Right lobe of liver (tissue), 6 donors: Measurements from ENCODE around the gene IRX6. TPM values are rescaled to one million over a fixed set of nuclear protein-coding genes. Genes with fewer than 3 reads are reported as not detected.

Experiments
- ATAC-seq, 4 donors: fragments of 200-7000 bp; cut with Tn5 transposase; one replicate each; pipeline ENCODE4 v1.9.1; 2020; ENCODE audit warnings: mild to moderate bottlenecking in 4 of 4, moderate library complexity in 4 of 4
- DNase-seq, 3 donors: peaks; one replicate each; pipeline ENCODE4 v3.0.0-alpha.2; 2020
- H3K27ac ChIP-seq, 3 donors: fragments of 200-600 bp; one replicate each; pipeline ENCODE4 v1.8.0; 2022
- H3K27me3 ChIP-seq, 2 donors: fragments of 200-600 bp; one replicate each; pipeline ENCODE4 v1.8.0; 2022
- H3K36me3 ChIP-seq, 4 donors: fragments of 200-600 bp; sonication (generic) in 1 of 4; one replicate each; pipeline versions ENCODE4 v1.5.1 to v1.8.0; 2017 to 2022; ENCODE audit warnings: control low read depth in 1 of 4
- H3K4me1 ChIP-seq, 4 donors: fragments of 200-600 bp; sonication (generic) in 1 of 4; one replicate each; pipeline versions ENCODE4 v1.5.1 to v1.8.0; 2017 to 2022; ENCODE audit warnings: control low read depth in 1 of 4
- H3K4me3 ChIP-seq, 3 donors: fragments of 200-600 bp; one replicate each; pipeline ENCODE4 v1.8.0; 2022
- H3K9me3 ChIP-seq, 4 donors: fragments of 200-600 bp; sonication (generic) in 1 of 4; one replicate each; pipeline versions ENCODE4 v1.5.1 to v1.8.0; 2017 to 2022; ENCODE audit warnings: control low read depth in 1 of 4
- CTCF ChIP-seq, 4 donors: fragments of 200-600 bp in 3 of 4; fragments of 450-650 bp in 1 of 4; IDR thresholded peaks; one replicate each; pipeline versions ENCODE4 v1.5.1 to v1.8.0; 2016 to 2022; ENCODE audit warnings: antibody characterized with exemption in 4 of 4, mild to moderate bottlenecking in 2 of 4
- POLR2A ChIP-seq: fragments of 450-650 bp; IDR thresholded peaks from one replicate; pipeline ENCODE4 v1.6.1; 2017; ENCODE audit warnings: antibody characterized with exemption, mild to moderate bottlenecking
- WGBS: methylation state at CpG from one replicate; pipeline ENCODE4 v1.1.6; 2018; ENCODE audit warnings: low coverage, low lambda C conversion rate; ENCODE audit not compliant: insufficient coverage; ENCODE audit errors: missing lambda C conversion rate; 5-methylcytosine and 5-hydroxymethylcytosine counted together
- intact Hi-C, 2 donors: fragments of 100-400 bp; cut with DNase I; formaldehyde crosslinking; loops; one replicate each; pipeline versions ENCODE4 v1.11.2 to v1.14.1; 2022
- total RNA-seq, 6 experiments: library from RNA; depleted of rRNA in 2 of 6; stranded (reverse); fragments of >200 nt in 2 of 6; fragmentation: NEBNext Ultra II Directional in 3 of 6; extraction: Animal tissue kit (Norgen Biotek cat#: 25700) in 3 of 6; gene quantifications; one replicate each; pipeline versions ENCODE4 v1.1.0 to v1.2.4, GENCODE V29; 2016 to 2023
- donor health status: DM: no; HTN: yes; CAD: no.
- donor health status: DM: no; HTN: no; CAD: no.
- donor health status: DM: no; HTN: no; CAD: no.
- donor health status: DM: no; HTN: yes; CAD: no.
- donor health status: DM: no; HTN: yes; CAD: no.

Gene IRX6
- total RNA-seq, 6 experiments from 2014 or later: not detected

- intact Hi-C loops: no loop called here
- DNase-seq: no peak
- TF ChIP-seq POLR2A: no peak
- no peak for TF ChIP-seq CTCF (IDR thresholded peaks at IDR 0.05)
- no peak overlapping the region for H3K4me3 ChIP-seq
- H3K4me1 ChIP-seq: no peaks in the 10 kb centered on the region
- H3K27me3 ChIP-seq: no peaks in the 10 kb centered on the region
- no peaks in the 10 kb centered on the region for H3K9me3 ChIP-seq
- H3K36me3 ChIP-seq: no peaks in the 10 kb centered on the region
- no peak for ATAC-seq
- H3K27ac ChIP-seq: no peak overlapping the region
- WGBS: 21% methylated on average over 6 of the region's 6 CpGs
Observed at GRCh38 chr16:55302635-55303034, 21.4 kb upstream of the IRX6 start.

- Histone ChIP-seq H3K4me1 (no peaks in the 10 kb centered on the region), H3K4me3 (no peak overlapping the region), H3K27me3 (no peaks in the 10 kb centered on the region), H3K9me3 (no peaks in the 10 kb centered on the region), H3K36me3 (no peaks in the 10 kb centered on the region), H3K27ac (no peak overlapping the region)
- intact Hi-C loops: no loop called here
- DNase-seq (no peak), ATAC-seq (no peak)
- TF ChIP-seq CTCF (IDR thresholded peaks at IDR 0.05) (no peak), POLR2A (no peak)
- 67% methylated on average over 1 of the region's 2 CpGs for WGBS
Observed at GRCh38 chr16:55308973-55309372, 15.0 kb upstream of the IRX6 start.

GRCh38 chr16:55322327-55322726, 1.7 kb upstream of the IRX6 start:
- no peaks in the 10 kb centered on the region for H3K9me3 ChIP-seq
- no peaks in the 10 kb centered on the region for H3K4me1 ChIP-seq
- no peak overlapping the region for H3K4me3 ChIP-seq
- DNase-seq: no peak
- H3K36me3 ChIP-seq: no peaks in the 10 kb centered on the region
- no peak for ATAC-seq
- peaks cover 7 to 13% of the 10 kb centered on the region in 2 donors for H3K27me3 ChIP-seq
- 48% methylated on average over 2 of the region's 2 CpGs for WGBS
- TF ChIP-seq CTCF (IDR thresholded peaks at IDR 0.05) (no peak), POLR2A (no peak)
- H3K27ac ChIP-seq: no peak overlapping the region
- intact Hi-C loops: no loop called here

- WGBS: 5% methylated on average over 30 of the region's 70 CpGs
- TF ChIP-seq POLR2A: no peak
- no peak for TF ChIP-seq CTCF (IDR thresholded peaks at IDR 0.05)
- DNase-seq: peak in 1 of 3 donors; percentile 20
- Histone ChIP-seq H3K27ac (no peak overlapping the region), H3K4me1 (no peaks in the 10 kb centered on the region), H3K4me3 (no peak overlapping the region), H3K9me3 (no peaks in the 10 kb centered on the region), H3K36me3 (no peaks in the 10 kb centered on the region), H3K27me3 (peaks cover 7 to 13% of the 10 kb centered on the region in 2 donors)
- intact Hi-C loops: no loop called here
- no peak for ATAC-seq
Observed at GRCh38 chr16:55324285-55325079, 479 bp downstream of the IRX6 start.
